ENCODE data around the gene ANAPC2.
"Not testable (repeated sequence)": the region's sequence is repeated elsewhere in the genome, so short reads cannot be mapped to it uniquely, and the experiment has no call there.

Gene ANAPC2

DNA sequence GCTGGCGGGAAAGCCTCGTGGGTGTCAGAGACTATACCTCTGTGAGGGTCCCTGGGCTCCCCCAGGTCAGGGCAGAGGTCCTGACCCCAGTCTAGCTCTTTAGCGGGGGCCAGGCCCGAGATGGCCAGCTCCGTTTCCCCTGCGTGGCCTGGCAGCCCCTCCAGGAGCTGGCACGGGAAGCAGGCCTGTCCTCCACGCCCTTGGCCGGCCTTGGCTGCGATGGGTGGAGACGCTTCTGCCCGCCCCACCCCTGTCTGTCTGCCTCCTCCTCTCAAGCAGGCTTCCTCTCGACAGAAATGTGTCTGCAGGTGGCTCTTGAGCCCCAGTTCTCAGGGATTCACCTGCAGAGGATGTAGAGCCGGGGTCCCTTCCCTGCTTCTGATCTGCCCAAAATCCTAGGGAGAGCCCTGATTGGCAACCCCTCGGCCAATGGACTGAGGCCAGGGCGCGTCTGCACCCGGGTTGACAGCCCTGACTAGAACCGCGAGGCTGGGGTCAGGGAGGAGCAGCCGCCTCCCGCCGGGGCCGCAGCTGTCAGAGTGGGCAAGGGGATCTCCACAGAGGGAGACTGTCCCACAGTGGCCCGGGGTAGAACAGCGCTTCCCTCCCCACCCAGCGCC lies 52.0 kb downstream of the ANAPC2 start:
- in situ Hi-C loops (cut with HindIII; ENCODE audit: low sequenced_read_pairs) = no loop called here
- DNase-seq (ENCODE audit: low read depth) = no peak
- TF ChIP-seq, protein P1, sequence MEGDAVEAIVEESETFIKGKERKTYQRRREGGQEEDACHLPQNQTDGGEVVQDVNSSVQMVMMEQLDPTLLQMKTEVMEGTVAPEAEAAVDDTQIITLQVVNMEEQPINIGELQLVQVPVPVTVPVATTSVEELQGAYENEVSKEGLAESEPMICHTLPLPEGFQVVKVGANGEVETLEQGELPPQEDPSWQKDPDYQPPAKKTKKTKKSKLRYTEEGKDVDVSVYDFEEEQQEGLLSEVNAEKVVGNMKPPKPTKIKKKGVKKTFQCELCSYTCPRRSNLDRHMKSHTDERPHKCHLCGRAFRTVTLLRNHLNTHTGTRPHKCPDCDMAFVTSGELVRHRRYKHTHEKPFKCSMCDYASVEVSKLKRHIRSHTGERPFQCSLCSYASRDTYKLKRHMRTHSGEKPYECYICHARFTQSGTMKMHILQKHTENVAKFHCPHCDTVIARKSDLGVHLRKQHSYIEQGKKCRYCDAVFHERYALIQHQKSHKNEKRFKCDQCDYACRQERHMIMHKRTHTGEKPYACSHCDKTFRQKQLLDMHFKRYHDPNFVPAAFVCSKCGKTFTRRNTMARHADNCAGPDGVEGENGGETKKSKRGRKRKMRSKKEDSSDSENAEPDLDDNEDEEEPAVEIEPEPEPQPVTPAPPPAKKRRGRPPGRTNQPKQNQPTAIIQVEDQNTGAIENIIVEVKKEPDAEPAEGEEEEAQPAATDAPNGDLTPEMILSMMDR (IDR thresholded peaks at IDR 0.05; ENCODE audit: low read depth, low read length, missing control alignments) = no peak
- no peak overlapping the region for H3K4me3 ChIP-seq (ENCODE audit: low read depth, low read length)

DNA sequence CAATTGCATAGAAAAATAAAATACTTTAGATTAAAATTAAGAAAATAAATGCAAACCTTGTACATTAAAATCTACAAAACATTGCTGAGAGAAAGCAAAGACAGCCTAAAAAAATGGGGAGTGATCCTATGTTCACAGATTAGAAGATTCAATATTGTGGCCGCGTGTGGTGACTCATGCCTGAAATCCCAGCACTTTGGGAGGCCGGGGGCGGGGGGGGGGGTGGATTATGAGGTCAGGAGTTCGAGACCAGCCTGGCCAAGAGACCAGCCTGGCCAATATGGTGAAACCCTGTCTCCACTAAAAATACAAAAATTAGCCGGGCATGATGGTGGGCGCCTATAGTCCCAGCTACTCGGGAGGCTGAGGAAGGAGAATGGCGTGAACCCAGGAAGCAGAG lies 53.2 kb downstream of the ANAPC2 start:
- in situ Hi-C loops (cut with HindIII; ENCODE audit: low sequenced_read_pairs); H3K4me3 ChIP-seq (ENCODE audit: low read depth, low read length); DNase-seq (ENCODE audit: low read depth): not testable (repeated sequence)

DNA sequence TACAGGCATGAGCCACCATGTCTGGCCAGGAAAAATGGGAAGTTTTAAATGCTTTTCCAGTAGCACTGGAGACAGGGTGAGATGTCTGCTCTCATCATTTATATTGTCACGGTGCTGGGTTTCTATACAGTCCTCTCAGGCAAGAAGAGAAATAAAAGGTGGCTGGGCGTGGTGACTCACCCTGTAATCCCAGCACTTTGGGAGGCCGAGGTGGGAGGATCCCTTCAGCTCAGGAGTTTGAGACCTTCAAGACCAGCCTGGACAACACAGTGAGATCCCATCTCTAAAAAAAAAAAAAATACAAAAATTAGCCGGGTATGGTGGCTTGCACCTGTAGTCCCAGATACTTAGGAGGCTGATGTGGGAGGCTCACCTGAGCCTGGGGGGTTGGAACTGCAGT lies 54.2 kb downstream of the ANAPC2 start:
- DNase-seq (ENCODE audit: low read depth) = no peak
- in situ Hi-C loops (cut with HindIII; ENCODE audit: low sequenced_read_pairs) = no loop called here
- H3K4me3 ChIP-seq (ENCODE audit: low read depth, low read length) = no peak overlapping the region
- TF ChIP-seq, protein P1 (IDR thresholded peaks at IDR 0.05; ENCODE audit: low read depth, low read length, missing control alignments) = no peak

DNA sequence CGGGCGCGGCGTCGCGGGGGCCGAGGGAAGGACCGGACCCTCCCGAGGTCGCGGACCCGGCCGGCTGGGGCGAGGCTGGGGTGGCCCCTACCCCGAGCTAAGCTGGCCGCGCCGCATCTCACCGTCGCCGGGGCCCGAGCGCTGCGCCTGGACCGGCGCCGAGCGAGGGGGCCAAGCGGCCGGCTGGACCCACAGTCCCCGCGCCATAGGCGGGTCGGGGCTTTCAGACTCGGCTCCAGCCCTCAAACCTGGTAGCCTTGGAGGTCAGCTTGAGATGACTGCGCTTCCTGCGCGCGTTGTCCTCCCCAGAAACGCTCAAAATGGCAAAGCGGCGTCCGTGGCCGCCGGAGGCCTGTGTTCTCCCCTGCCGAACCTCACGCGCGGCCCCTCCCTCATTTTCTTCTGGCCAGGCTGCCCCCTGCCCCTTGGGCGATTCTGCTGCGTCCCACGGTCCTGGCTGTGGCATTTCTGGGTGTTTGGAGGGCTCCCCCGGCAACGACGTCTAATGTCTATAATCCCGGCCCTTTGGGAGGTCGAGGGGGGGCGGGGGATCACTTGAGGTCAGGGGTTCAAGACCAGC lies 58.1 kb downstream of the ANAPC2 start:
- TF ChIP-seq, protein P1 (IDR thresholded peaks at IDR 0.05; ENCODE audit: low read depth, low read length, missing control alignments) = no peak
- DNase-seq (ENCODE audit: low read depth) = no peak
- in situ Hi-C loops (cut with HindIII; ENCODE audit: low sequenced_read_pairs) = no loop called here
- peak overlapping the region; percentile 77 for H3K4me3 ChIP-seq (ENCODE audit: low read depth, low read length)

DNA sequence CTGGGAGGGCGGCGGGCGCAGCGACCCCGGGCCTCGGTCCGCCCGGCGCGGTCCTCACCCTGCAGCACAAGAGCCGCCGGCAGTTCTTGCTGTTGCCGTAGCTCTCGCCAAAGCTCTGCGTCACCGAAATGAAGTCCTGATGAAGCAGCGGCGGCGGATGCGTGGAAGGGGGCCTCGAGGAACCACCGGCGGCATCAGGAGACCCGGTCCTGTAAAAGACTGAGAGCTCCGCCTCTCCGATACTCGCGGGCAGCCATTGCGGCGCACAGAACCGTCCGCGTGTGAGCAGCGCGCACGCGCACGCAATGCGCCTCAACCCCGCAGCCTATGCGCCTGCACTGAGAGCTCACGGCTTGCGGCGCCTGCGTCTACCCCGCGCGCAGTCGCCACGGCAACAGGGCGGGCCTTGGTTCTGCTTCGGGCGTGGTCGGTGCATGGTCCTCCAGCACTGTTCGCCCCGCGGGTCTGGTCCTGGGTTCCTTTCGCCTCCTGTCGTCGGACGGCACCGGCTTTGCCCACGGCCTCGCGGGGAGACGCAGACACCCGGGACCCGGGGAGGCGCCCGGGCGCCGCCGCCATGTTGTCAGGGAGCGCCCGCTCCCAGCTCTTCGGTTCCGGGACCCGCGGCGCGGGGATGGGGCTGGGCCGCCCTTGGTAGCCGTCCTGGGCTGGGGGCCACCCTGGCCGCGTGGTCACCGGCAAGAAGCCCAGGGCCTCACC lies 58.7 kb downstream of the ANAPC2 start:
- peak overlapping the region; percentile 77 for H3K4me3 ChIP-seq (ENCODE audit: low read depth, low read length)
- TF ChIP-seq, protein P1 (IDR thresholded peaks at IDR 0.05; ENCODE audit: low read depth, low read length, missing control alignments) = no peak
- in situ Hi-C loops (cut with HindIII; ENCODE audit: low sequenced_read_pairs) = no loop called here
- DNase-seq (ENCODE audit: low read depth) = peak; percentile 81

DNA sequence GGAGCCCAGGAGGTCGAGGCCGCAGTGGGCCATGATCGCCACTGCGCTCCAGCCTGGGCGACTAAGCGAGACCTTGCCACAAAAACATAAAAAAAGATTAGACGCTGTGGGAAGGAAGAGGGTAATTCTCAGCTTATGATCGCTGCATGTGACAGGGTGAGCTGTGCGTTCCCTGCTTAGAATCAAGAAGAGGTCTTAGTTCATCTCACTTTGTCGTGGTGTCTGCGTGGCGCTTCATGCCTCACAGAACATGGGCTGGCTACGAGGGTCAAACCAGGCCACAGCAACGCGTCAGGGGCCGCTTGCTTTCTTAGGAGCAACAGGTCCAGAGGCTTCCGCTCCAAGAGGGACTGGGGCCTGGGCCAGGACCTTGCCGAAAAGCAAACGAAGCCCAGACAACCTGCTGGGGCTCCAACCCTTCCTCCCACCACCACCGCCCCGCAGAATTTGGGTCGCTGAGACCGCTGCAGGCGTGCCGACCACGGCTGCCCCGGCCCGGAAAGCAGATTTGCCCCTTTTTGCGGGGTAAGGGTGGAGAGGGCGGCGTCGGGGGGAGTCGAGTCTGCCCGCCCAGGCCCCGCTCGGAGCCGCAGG lies 59.4 kb downstream of the ANAPC2 start:
- TF ChIP-seq, protein P1 (IDR thresholded peaks at IDR 0.05; ENCODE audit: low read depth, low read length, missing control alignments) = no peak
- peak overlapping the region; percentile 77 for H3K4me3 ChIP-seq (ENCODE audit: low read depth, low read length)
- in situ Hi-C loops (cut with HindIII; ENCODE audit: low sequenced_read_pairs) = no loop called here
- no peak for DNase-seq (ENCODE audit: low read depth)
